Lower leg skin (tissue), 4 donors: Measurements from ENCODE around the gene SUN2. TPM values are rescaled to one million over a fixed set of nuclear protein-coding genes. Genes with fewer than 3 reads are reported as not detected.

Source experiments
- DNase-seq, 2 donors: peaks; one replicate each; pipeline ENCODE4 v3.0.0-alpha.2; 2019; ENCODE audit warnings: low spot score in 2 of 2
- H3K4me3 ChIP-seq: fragments of 200-600 bp; sonication (generic); 2 replicates; pipeline ENCODE4 v1.5.1; 2017; ENCODE audit warnings: mild to moderate bottlenecking, low read depth; ENCODE audit not compliant: poor library complexity, severe bottlenecking
- CTCF ChIP-seq, 3 donors: fragments of 450-650 bp; IDR thresholded peaks; one replicate each; pipeline ENCODE4 v1.5.1; 2016; ENCODE audit warnings: antibody characterized with exemption in 3 of 3, mild to moderate bottlenecking in 3 of 3, moderate library complexity in 2 of 3
- POLR2A ChIP-seq, 2 donors: fragments of 450-650 bp; IDR thresholded peaks; one replicate each; pipeline ENCODE4 v1.6.1; 2016 to 2017; ENCODE audit warnings: antibody characterized with exemption in 2 of 2, mild to moderate bottlenecking in 1 of 2, moderate library complexity in 1 of 2
- WGBS, 2 donors: methylation state at CpG; one replicate each; pipeline ENCODE4 v1.1.5; 2018; 5-methylcytosine and 5-hydroxymethylcytosine counted together
- intact Hi-C: fragments of 100-400 bp; cut with DNase I; formaldehyde crosslinking; loops from one replicate; pipeline ENCODE4 v1.15.0; 2023; ENCODE audit warnings: low total_unique reads
- total RNA-seq, 4 donors: library from RNA; depleted of rRNA; stranded (reverse); fragments of >200 nt; gene quantifications; one replicate each; pipeline ENCODE4 v1.1.0, GENCODE V29; 2016

SUN2 gene
- total RNA-seq, 4 donors from 2014 or later, result 231 to 344 (median 282) TPM

GRCh38 chr22:38706101-38706900 is 49.5 kb downstream of the SUN2 start:
- 0% methylated on average over 23 to 43 of the region's 80 CpGs for WGBS, 2 donors
- no peak for TF ChIP-seq CTCF (IDR thresholded peaks at IDR 0.05)
- intact Hi-C loops, result no loop called here
- peak overlapping the region; percentile 85 for H3K4me3 ChIP-seq
- DNase-seq, result peak; percentile 32 to 91

- H3K4me3 ChIP-seq, result peak within 1 kb of the TSS; percentile 85
- intact Hi-C loops, result no loop called here
- 0 to 1% methylated on average over 46 to 54 of the region's 55 CpGs for WGBS, 2 donors
- DNase-seq, result peak; percentile 99 to 100
- no peak for TF ChIP-seq CTCF (IDR thresholded peaks at IDR 0.05)
- peak in 1 of 2 donors; percentile 41 for TF ChIP-seq POLR2A (IDR thresholded peaks at IDR 0.05)
Measured at GRCh38 chr22:38705235-38706100, 50.3 kb downstream of the SUN2 start, which contains the start of gene GTPBP1. Gene GTPBP1, plus strand, starts transcription at chr22:38705944. Its CDS starts 12 bp downstream, at chr22:38705956.

GRCh38 chr22:38704654-38705234 is 51.1 kb downstream of the SUN2 start:
- TF ChIP-seq POLR2A (IDR thresholded peaks at IDR 0.05) (no peak), CTCF (IDR thresholded peaks at IDR 0.05) (no peak)
- H3K4me3 ChIP-seq, result no peak overlapping the region
- intact Hi-C loops, result no loop called here
- 6 to 13% methylated on average over 10 of the region's 10 CpGs for whole genome bisulfite sequencing, 2 donors
- DNase-seq, result no peak

- 1% methylated on average over 27 to 39 of the region's 94 CpGs for WGBS, 2 donors
- H3K4me3 ChIP-seq, result peak within 1 kb of the TSS; percentile 70
- peak; percentile 95 to 99 for DNase-seq
- intact Hi-C loops, result no loop called here
- TF ChIP-seq POLR2A (IDR thresholded peaks at IDR 0.05) (peak in 1 of 2 donors; percentile 71), CTCF (IDR thresholded peaks at IDR 0.05) (no peak)
Measured at GRCh38 chr22:38700789-38701628, 54.8 kb downstream of the SUN2 start, which contains the start of gene JOSD1. Gene JOSD1, minus strand, starts transcription at chr22:38700943. Its CDS starts 956 bp downstream, at chr22:38699987.

GRCh38 chr22:38700270-38700788 is 55.5 kb downstream of the SUN2 start:
- TF ChIP-seq CTCF (IDR thresholded peaks at IDR 0.05) (no peak), POLR2A (IDR thresholded peaks at IDR 0.05) (no peak)
- intact Hi-C loops, result no loop called here
- DNase-seq, result peak in 1 of 2 donors; percentile 37
- 0 to 1% methylated on average over 24 to 35 of the region's 57 CpGs for WGBS, 2 donors
- H3K4me3 ChIP-seq, result peak overlapping the region; percentile 70
